Central memory CD8-positive, alpha-beta T cell (primary cell): ENCODE measurements around the gene KCTD1.

Source experiments
- ATAC-seq: fragments of 150-1000 bp; cut with Tn5 transposase; replicated peaks from 2 replicates; pipeline ENCODE4 v1.10.0; 2022; ENCODE audit warnings: mild to moderate bottlenecking, moderate FRiP score, moderate number of reproducible peaks; ENCODE audit not compliant: poor library complexity, severe bottlenecking; ENCODE audit errors: extremely low read depth
- DNase-seq, 2 donors: peaks; one replicate each; pipeline ENCODE4 v3.0.0; 2021; ENCODE audit warnings: low spot score in 2 of 2
- H3K27ac Mint-ChIP-seq: one replicate; pipeline ENCODE4 v1.8.0; 2022; ENCODE audit warnings: low read depth, mild to moderate bottlenecking, moderate library complexity, mixed read lengths
- H3K27me3 Mint-ChIP-seq: one replicate; pipeline ENCODE4 v1.8.0; 2022; ENCODE audit warnings: mixed read lengths
- H3K36me3 Mint-ChIP-seq: one replicate; pipeline ENCODE4 v1.8.0; 2022; ENCODE audit warnings: mild to moderate bottlenecking, moderate library complexity, mixed read lengths; ENCODE audit not compliant: insufficient read depth
- H3K4me1 Mint-ChIP-seq: one replicate; pipeline ENCODE4 v1.8.0; 2022; ENCODE audit warnings: mixed read lengths
- H3K4me3 Mint-ChIP-seq: one replicate; pipeline ENCODE4 v1.8.0; 2022; ENCODE audit warnings: mild to moderate bottlenecking, moderate library complexity, mixed read lengths
- H3K9me3 Mint-ChIP-seq: one replicate; pipeline ENCODE4 v1.8.0; 2022; ENCODE audit warnings: mixed read lengths

KCTD1 gene

GRCh38 chr18:26464128-26465011 lies 84.0 kb downstream of the KCTD1 start:
- Mint-ChIP-seq H3K4me3 (no peak overlapping the region), H3K27me3 (no peaks in the 10 kb centered on the region), H3K9me3 (no peaks in the 10 kb centered on the region), H3K36me3 (peaks cover 2% of the 10 kb centered on the region), H3K27ac (no peak overlapping the region), H3K4me1 (no peaks in the 10 kb centered on the region)
- ATAC-seq (no peak), DNase-seq (no peak)

GRCh38 chr18:26462355-26462754 lies 86.0 kb downstream of the KCTD1 start:
- ATAC-seq (no peak), DNase-seq (no peak)
- Mint-ChIP-seq H3K4me1 (no peaks in the 10 kb centered on the region), H3K27ac (no peak overlapping the region), H3K9me3 (no peaks in the 10 kb centered on the region), H3K36me3 (peaks cover 2% of the 10 kb centered on the region), H3K4me3 (no peak overlapping the region), H3K27me3 (no peaks in the 10 kb centered on the region)

- ATAC-seq, result no peak
Measured at GRCh38 chr18:26461405-26461804, 86.9 kb downstream of the KCTD1 start.

GRCh38 chr18:26460449-26461091 lies 87.8 kb downstream of the KCTD1 start:
- Mint-ChIP-seq H3K27me3 (no peaks in the 10 kb centered on the region), H3K4me1 (no peaks in the 10 kb centered on the region), H3K4me3 (no peak overlapping the region), H3K27ac (no peak overlapping the region), H3K9me3 (no peaks in the 10 kb centered on the region), H3K36me3 (peaks cover 2% of the 10 kb centered on the region)
- no peak for DNase-seq
- no peak for ATAC-seq

More at GRCh38 chr18:26461405-26461804, 86.9 kb downstream of the KCTD1 start:
- Mint-ChIP-seq H3K36me3 (peaks cover 2% of the 10 kb centered on the region), H3K4me1 (no peaks in the 10 kb centered on the region), H3K4me3 (no peak overlapping the region), H3K9me3 (no peaks in the 10 kb centered on the region), H3K27ac (no peak overlapping the region), H3K27me3 (no peaks in the 10 kb centered on the region)
- DNase-seq, result no peak

- DNase-seq, result no peak
- Mint-ChIP-seq H3K27me3 (no peaks in the 10 kb centered on the region), H3K9me3 (no peaks in the 10 kb centered on the region), H3K4me1 (no peaks in the 10 kb centered on the region), H3K4me3 (no peak overlapping the region), H3K27ac (no peak overlapping the region), H3K36me3 (peaks cover 2% of the 10 kb centered on the region)
- no peak for ATAC-seq
Measured at GRCh38 chr18:26459884-26460283, 88.5 kb downstream of the KCTD1 start.

GRCh38 chr18:26459340-26459739 lies 89.0 kb downstream of the KCTD1 start:
- no peak for DNase-seq
- H3K27ac Mint-ChIP-seq, result no peak overlapping the region
- no peak overlapping the region for H3K4me3 Mint-ChIP-seq
- no peak for ATAC-seq
- H3K4me1 Mint-ChIP-seq, result no peaks in the 10 kb centered on the region
- peaks cover 5% of the 10 kb centered on the region for H3K36me3 Mint-ChIP-seq
- H3K9me3 Mint-ChIP-seq, result no peaks in the 10 kb centered on the region
- H3K27me3 Mint-ChIP-seq, result no peaks in the 10 kb centered on the region

GRCh38 chr18:26458526-26459232 lies 89.7 kb downstream of the KCTD1 start:
- no peak for ATAC-seq
- Mint-ChIP-seq H3K4me3 (no peak overlapping the region), H3K9me3 (no peaks in the 10 kb centered on the region), H3K27ac (no peak overlapping the region), H3K4me1 (no peaks in the 10 kb centered on the region), H3K36me3 (peaks cover 6% of the 10 kb centered on the region), H3K27me3 (no peaks in the 10 kb centered on the region)
- no peak for DNase-seq

GRCh38 chr18:26457611-26458353 lies 90.6 kb downstream of the KCTD1 start:
- Mint-ChIP-seq H3K4me1 (no peaks in the 10 kb centered on the region), H3K4me3 (no peak overlapping the region), H3K36me3 (peaks cover 6% of the 10 kb centered on the region), H3K27ac (no peak overlapping the region), H3K27me3 (no peaks in the 10 kb centered on the region), H3K9me3 (no peaks in the 10 kb centered on the region)
- ATAC-seq (no peak), DNase-seq (no peak)

- Mint-ChIP-seq H3K27me3 (no peaks in the 10 kb centered on the region), H3K36me3 (peaks cover 6% of the 10 kb centered on the region), H3K4me3 (no peak overlapping the region), H3K9me3 (no peaks in the 10 kb centered on the region), H3K4me1 (no peaks in the 10 kb centered on the region), H3K27ac (no peak overlapping the region)
- DNase-seq (no peak), ATAC-seq (no peak)
Measured at GRCh38 chr18:26457195-26457594, 91.2 kb downstream of the KCTD1 start.

- ATAC-seq (no peak), DNase-seq (no peak)
- peaks cover 4% of the 10 kb centered on the region for H3K36me3 Mint-ChIP-seq
- H3K9me3 Mint-ChIP-seq, result no peaks in the 10 kb centered on the region
- no peak overlapping the region for H3K27ac Mint-ChIP-seq
- peaks cover 7% of the 10 kb centered on the region for H3K27me3 Mint-ChIP-seq
- H3K4me1 Mint-ChIP-seq, result no peaks in the 10 kb centered on the region
- no peak overlapping the region for H3K4me3 Mint-ChIP-seq
Measured at GRCh38 chr18:26456070-26456491, 92.3 kb downstream of the KCTD1 start.

- no peak overlapping the region for H3K4me3 Mint-ChIP-seq
- peaks cover 11% of the 10 kb centered on the region for H3K27me3 Mint-ChIP-seq
- ATAC-seq, result no peak
- H3K36me3 Mint-ChIP-seq, result peaks cover 4% of the 10 kb centered on the region
- DNase-seq, result no peak
- no peak overlapping the region for H3K27ac Mint-ChIP-seq
- no peaks in the 10 kb centered on the region for H3K9me3 Mint-ChIP-seq
- no peaks in the 10 kb centered on the region for H3K4me1 Mint-ChIP-seq
Measured at GRCh38 chr18:26455639-26456038, 92.7 kb downstream of the KCTD1 start.

GRCh38 chr18:26454616-26455015 lies 93.7 kb downstream of the KCTD1 start:
- Mint-ChIP-seq H3K4me1 (no peaks in the 10 kb centered on the region), H3K27ac (no peak overlapping the region), H3K4me3 (no peak overlapping the region), H3K27me3 (peaks cover 18% of the 10 kb centered on the region), H3K9me3 (no peaks in the 10 kb centered on the region), H3K36me3 (peaks cover 4% of the 10 kb centered on the region)
- no peak for DNase-seq
- ATAC-seq, result no peak
